Neural cell (in vitro differentiated cells): ENCODE measurements around the gene NLRC3. TPM values are rescaled to one million over a fixed set of nuclear protein-coding genes. Genes with fewer than 3 reads are reported as not detected.

Experiments used
- H2AFZ ChIP-seq: fragments of 200-600, 300-800 bp; sonication (generic), shearing (Covaris generic); 2 replicates; pipeline ENCODE4 v1.6.0; 2014; ENCODE audit warnings: low read depth, mild to moderate bottlenecking, antibody characterized with exemption, low read length, moderate library complexity
- H3F3A ChIP-seq: fragments of 200-600 bp; shearing (Covaris generic); 2 replicates; pipeline ENCODE4 v1.6.1; 2016; ENCODE audit warnings: mild to moderate bottlenecking, moderate library complexity, mixed read lengths, antibody characterized with exemption, low read length; ENCODE audit not compliant: insufficient read depth, poor library complexity, severe bottlenecking
- H3K27ac ChIP-seq: fragments of 200-600, 300-800 bp; sonication (generic), shearing (Covaris generic); 2 replicates; pipeline ENCODE4 v1.5.1; 2014; ENCODE audit warnings: mild to moderate bottlenecking, low read length, moderate library complexity
- H3K27me3 ChIP-seq: fragments of 300-800, 200-600 bp; sonication (generic), shearing (Covaris generic); 2 replicates; pipeline ENCODE4 v1.6.0; 2014; ENCODE audit warnings: mild to moderate bottlenecking, low read depth, low read length, moderate library complexity; ENCODE audit not compliant: insufficient read depth
- H3K36me3 ChIP-seq: fragments of 300-800, 200-600 bp; sonication (generic), shearing (Covaris generic); 2 replicates; pipeline ENCODE4 v1.5.1; 2014; ENCODE audit warnings: mild to moderate bottlenecking, antibody characterized with exemption, low read length, moderate library complexity; ENCODE audit not compliant: insufficient read depth
- H3K4me2 ChIP-seq: fragments of 300-800, 200-600 bp; sonication (generic), shearing (Covaris generic); 2 replicates; pipeline ENCODE4 v1.6.0; 2014; ENCODE audit warnings: mild to moderate bottlenecking, low read length
- H3K4me3 ChIP-seq: fragments of 300-800, 200-600 bp; sonication (generic), shearing (Covaris generic); 2 replicates; pipeline ENCODE4 v1.5.1; 2014; ENCODE audit warnings: mild to moderate bottlenecking, low read length, moderate library complexity
- H3K79me2 ChIP-seq: fragments of 200-600 bp; shearing (Covaris generic); replicated peaks from 2 replicates; pipeline ENCODE4 v1.6.0; 2014; ENCODE audit warnings: mild to moderate bottlenecking, low read length, moderate library complexity; ENCODE audit not compliant: insufficient read depth
- H3K9ac ChIP-seq: fragments of 300-800, 200-600 bp; sonication (generic), shearing (Covaris generic); 2 replicates; pipeline ENCODE4 v1.6.1; 2016; ENCODE audit warnings: mild to moderate bottlenecking, low read length, mixed read lengths
- H3K9me2 ChIP-seq: fragments of 200-600 bp; shearing (Covaris generic); 2 replicates; pipeline ENCODE4 v1.6.1; 2016; ENCODE audit warnings: mild to moderate bottlenecking, low read length, mixed read lengths; ENCODE audit not compliant: insufficient read depth
- H3K9me3 ChIP-seq: fragments of 200-600, 300-800 bp; sonication (generic), shearing (Covaris generic); 2 replicates; pipeline ENCODE4 v1.6.1; 2016; ENCODE audit warnings: mild to moderate bottlenecking, mixed run types, low read length, moderate library complexity, mixed read lengths
- H4K20me1 ChIP-seq: fragments of 200-600 bp; shearing (Covaris generic); 2 replicates; pipeline ENCODE4 v1.6.1; 2016; ENCODE audit warnings: mild to moderate bottlenecking, mixed run types; ENCODE audit not compliant: insufficient read depth
- EP300 ChIP-seq: fragments of 450-650 bp; conservative IDR thresholded peaks from 2 replicates; pipeline ENCODE4 v1.6.1; 2014; ENCODE audit warnings: antibody characterized with exemption, mild to moderate bottlenecking, moderate library complexity; ENCODE audit not compliant: poor library complexity, severe bottlenecking
- EZH2 ChIP-seq: fragments of 200-600, 300-800 bp; shearing (Covaris generic), sonication (generic); IDR thresholded peaks from 2 replicates; pipeline ENCODE4 v1.6.1; 2014; ENCODE audit warnings: antibody characterized with exemption, low read length, borderline replicate concordance, mild to moderate bottlenecking; ENCODE audit not compliant: insufficient read depth, poor library complexity, severe bottlenecking
- MXI1 ChIP-seq: fragments of 450-650 bp; conservative IDR thresholded peaks from 2 replicates; pipeline ENCODE4 v1.6.1; 2014; ENCODE audit warnings: antibody characterized with exemption, mild to moderate bottlenecking; ENCODE audit not compliant: poor library complexity, severe bottlenecking
- POLR2AphosphoS5 ChIP-seq: IDR thresholded peaks from 2 replicates; pipeline ENCODE4 v1.6.1; 2012
- RAD21 ChIP-seq: fragments of 450-650 bp; conservative IDR thresholded peaks from 2 replicates; pipeline ENCODE4 v1.6.1; 2014; ENCODE audit warnings: antibody characterized with exemption, mild to moderate bottlenecking, moderate library complexity
- SMC3 ChIP-seq: fragments of 450-650 bp; conservative IDR thresholded peaks from 2 replicates; pipeline ENCODE4 v1.6.1; 2014; ENCODE audit warnings: antibody characterized with exemption, mild to moderate bottlenecking, moderate library complexity; ENCODE audit not compliant: poor library complexity
- TAF1 ChIP-seq: IDR thresholded peaks from 2 replicates; pipeline ENCODE4 v1.6.1; 2012; ENCODE audit warnings: low read depth
- polyA plus RNA-seq: library from polyadenylated mRNA; depleted of rRNA; stranded (reverse); fragments of >200 nt; gene quantifications from 2 replicates; pipeline ENCODE4 v1.2.3, GENCODE V29; 2014
- TF ChIP-seq, protein P1 (sequence below): IDR thresholded peaks from 2 replicates; pipeline ENCODE4 v1.6.1; 2012; ENCODE audit warnings: borderline replicate concordance
- TF ChIP-seq, protein P2 (sequence below): fragments of 450-650 bp; IDR thresholded peaks from 2 replicates; pipeline ENCODE4 v1.5.1; 2014; ENCODE audit warnings: antibody characterized with exemption, mild to moderate bottlenecking, moderate library complexity; ENCODE audit not compliant: poor library complexity, severe bottlenecking

Gene NLRC3
- polyA plus RNA-seq, 1 donor from 2014 or later: 0.57 TPM

DNA sequence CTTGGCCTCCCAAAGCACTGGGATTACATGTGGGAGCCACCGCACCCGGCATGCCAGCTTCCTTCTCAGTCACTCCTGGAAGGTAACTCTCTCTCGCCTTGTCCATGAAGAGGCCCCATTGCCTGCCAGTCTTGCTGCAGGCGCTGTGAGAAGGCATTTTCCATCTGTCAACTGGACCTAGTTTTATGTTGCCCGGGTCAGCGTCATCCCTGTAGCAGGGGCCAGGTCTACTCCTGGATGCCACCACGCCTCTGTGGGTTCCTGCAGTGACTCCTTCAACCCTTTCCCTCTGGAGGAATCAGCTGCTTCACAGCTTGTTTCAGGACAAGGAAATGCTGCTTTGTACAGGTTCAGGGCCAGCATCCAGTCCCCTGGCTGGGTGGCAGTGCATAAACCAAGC is 2.6 kb upstream of the NLRC3 start:
- H3K4me2 ChIP-seq: no peak overlapping the region

DNA sequence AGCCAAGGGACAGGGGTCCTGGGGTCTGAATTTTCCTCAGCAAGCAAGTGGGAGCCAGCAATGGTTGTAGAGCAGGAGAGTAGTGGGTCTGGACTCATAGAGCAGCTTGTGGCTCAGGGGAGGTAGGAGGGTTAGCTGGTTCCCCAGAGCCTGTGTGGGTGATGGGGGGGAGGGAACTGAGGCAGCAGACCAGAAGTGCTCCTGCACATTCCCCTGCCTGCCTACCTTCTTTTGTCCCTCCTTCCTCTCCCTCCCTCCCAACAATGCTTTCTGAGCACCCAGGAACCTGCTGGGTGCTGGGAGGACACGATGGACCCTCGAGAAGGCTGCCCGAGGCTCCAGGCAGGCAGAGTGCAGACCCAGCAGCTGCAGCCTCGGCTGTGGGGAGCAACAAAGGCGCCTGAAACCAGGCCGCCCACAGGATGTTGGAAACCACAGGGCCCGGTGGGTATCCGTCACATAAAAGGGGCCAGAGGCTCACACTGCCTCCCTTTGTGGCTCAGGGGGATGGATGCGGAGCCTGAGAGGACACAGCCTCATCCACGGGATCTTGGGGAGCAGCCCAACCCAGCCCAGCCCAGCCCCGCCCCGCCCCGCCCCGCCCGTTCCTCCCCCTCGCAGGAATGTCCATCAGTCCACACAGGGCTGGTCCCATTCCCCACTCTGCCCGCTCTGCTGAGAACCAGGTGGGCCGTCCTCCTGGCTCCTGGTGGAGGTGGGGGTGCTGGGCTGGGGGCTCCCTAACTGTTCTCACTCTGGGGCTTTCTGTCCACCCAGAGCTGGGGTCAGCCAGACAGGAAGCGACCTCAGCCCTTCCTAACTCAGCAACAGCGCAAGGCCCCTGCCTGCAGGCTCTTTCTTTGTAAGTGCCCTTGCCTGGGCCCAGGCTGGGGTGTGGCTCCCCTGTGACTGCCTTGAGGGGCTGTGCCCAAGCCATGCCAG is 1.7 kb upstream of the NLRC3 start:
- Histone ChIP-seq H3K4me2 (no peak overlapping the region), H2AFZ (no peak overlapping the region), H3F3A (no peaks in the 10 kb centered on the region), H3K79me2 (no peaks in the 10 kb centered on the region), H3K27ac (no peak overlapping the region), H3K9ac (no peak overlapping the region), H3K9me3 (no peaks in the 10 kb centered on the region), H3K36me3 (no peaks in the 10 kb centered on the region), H3K27me3 (no peaks in the 10 kb centered on the region), H4K20me1 (no peaks in the 10 kb centered on the region), H3K4me3 (no peak overlapping the region), H3K9me2 (no peaks in the 10 kb centered on the region)
- TF ChIP-seq, protein P1, sequence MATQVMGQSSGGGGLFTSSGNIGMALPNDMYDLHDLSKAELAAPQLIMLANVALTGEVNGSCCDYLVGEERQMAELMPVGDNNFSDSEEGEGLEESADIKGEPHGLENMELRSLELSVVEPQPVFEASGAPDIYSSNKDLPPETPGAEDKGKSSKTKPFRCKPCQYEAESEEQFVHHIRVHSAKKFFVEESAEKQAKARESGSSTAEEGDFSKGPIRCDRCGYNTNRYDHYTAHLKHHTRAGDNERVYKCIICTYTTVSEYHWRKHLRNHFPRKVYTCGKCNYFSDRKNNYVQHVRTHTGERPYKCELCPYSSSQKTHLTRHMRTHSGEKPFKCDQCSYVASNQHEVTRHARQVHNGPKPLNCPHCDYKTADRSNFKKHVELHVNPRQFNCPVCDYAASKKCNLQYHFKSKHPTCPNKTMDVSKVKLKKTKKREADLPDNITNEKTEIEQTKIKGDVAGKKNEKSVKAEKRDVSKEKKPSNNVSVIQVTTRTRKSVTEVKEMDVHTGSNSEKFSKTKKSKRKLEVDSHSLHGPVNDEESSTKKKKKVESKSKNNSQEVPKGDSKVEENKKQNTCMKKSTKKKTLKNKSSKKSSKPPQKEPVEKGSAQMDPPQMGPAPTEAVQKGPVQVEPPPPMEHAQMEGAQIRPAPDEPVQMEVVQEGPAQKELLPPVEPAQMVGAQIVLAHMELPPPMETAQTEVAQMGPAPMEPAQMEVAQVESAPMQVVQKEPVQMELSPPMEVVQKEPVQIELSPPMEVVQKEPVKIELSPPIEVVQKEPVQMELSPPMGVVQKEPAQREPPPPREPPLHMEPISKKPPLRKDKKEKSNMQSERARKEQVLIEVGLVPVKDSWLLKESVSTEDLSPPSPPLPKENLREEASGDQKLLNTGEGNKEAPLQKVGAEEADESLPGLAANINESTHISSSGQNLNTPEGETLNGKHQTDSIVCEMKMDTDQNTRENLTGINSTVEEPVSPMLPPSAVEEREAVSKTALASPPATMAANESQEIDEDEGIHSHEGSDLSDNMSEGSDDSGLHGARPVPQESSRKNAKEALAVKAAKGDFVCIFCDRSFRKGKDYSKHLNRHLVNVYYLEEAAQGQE: no peak
- no peak for TF ChIP-seq MXI1
- TF ChIP-seq POLR2AphosphoS5: no peak
- TF ChIP-seq, protein P2, sequence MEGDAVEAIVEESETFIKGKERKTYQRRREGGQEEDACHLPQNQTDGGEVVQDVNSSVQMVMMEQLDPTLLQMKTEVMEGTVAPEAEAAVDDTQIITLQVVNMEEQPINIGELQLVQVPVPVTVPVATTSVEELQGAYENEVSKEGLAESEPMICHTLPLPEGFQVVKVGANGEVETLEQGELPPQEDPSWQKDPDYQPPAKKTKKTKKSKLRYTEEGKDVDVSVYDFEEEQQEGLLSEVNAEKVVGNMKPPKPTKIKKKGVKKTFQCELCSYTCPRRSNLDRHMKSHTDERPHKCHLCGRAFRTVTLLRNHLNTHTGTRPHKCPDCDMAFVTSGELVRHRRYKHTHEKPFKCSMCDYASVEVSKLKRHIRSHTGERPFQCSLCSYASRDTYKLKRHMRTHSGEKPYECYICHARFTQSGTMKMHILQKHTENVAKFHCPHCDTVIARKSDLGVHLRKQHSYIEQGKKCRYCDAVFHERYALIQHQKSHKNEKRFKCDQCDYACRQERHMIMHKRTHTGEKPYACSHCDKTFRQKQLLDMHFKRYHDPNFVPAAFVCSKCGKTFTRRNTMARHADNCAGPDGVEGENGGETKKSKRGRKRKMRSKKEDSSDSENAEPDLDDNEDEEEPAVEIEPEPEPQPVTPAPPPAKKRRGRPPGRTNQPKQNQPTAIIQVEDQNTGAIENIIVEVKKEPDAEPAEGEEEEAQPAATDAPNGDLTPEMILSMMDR: no peak
- no peak for TF ChIP-seq TAF1
- no peak for TF ChIP-seq EZH2
- TF ChIP-seq RAD21: no peak
- TF ChIP-seq SMC3: no peak
- TF ChIP-seq EP300: no peak

More for the DNA sequence above, 2.6 kb upstream of the NLRC3 start:
- H2AFZ ChIP-seq: no peak overlapping the region
- no peak overlapping the region for H3K27ac ChIP-seq
- no peaks in the 10 kb centered on the region for H3K9me3 ChIP-seq
- TF ChIP-seq RAD21 (no peak), EZH2 (no peak), POLR2AphosphoS5 (no peak), EP300 (no peak)
- TF ChIP-seq, protein P1: no peak
- TF ChIP-seq, protein P2: no peak
- no peaks in the 10 kb centered on the region for H3F3A ChIP-seq
- H3K4me3 ChIP-seq: no peak overlapping the region
- H3K9ac ChIP-seq: no peak overlapping the region
- H3K9me2 ChIP-seq: no peaks in the 10 kb centered on the region
- no peaks in the 10 kb centered on the region for H3K79me2 ChIP-seq
- H4K20me1 ChIP-seq: no peaks in the 10 kb centered on the region
- H3K36me3 ChIP-seq: no peaks in the 10 kb centered on the region
- no peaks in the 10 kb centered on the region for H3K27me3 ChIP-seq
